Lung (tissue), 12 donors: ENCODE results near the gene SSTR3. TPM values are rescaled to one million over a fixed set of nuclear protein-coding genes. Genes with fewer than 3 reads are reported as not detected.

Experiments used
- ATAC-seq: fragments of 200-7000 bp; cut with Tn5 transposase; one replicate; pipeline ENCODE4 v1.9.1; 2020; ENCODE audit warnings: moderate number of reproducible peaks; ENCODE audit not compliant: insufficient read depth, low FRiP score
- DNase-seq, 3 donors: peaks; one replicate each; pipeline ENCODE4 v3.0.0-alpha.2; 2013 to 2017
- H3K27ac ChIP-seq, 2 donors: one replicate each; pipeline ENCODE4 v1.5.1; 2013; ENCODE audit warnings: mild to moderate bottlenecking in 2 of 2, moderate library complexity in 2 of 2, control low read depth in 1 of 2, inconsistent platforms in 1 of 2, low read depth in 1 of 2, low read length in 1 of 2
- H3K27me3 ChIP-seq, 3 donors: one replicate each; pipeline ENCODE4 v1.5.1; 2013; ENCODE audit warnings: low read length in 2 of 3; ENCODE audit not compliant: control insufficient read depth in 3 of 3, insufficient read depth in 3 of 3
- H3K36me3 ChIP-seq, 4 donors: one replicate each; pipeline ENCODE4 v1.5.1; 2013; ENCODE audit warnings: low read length in 4 of 4, mild to moderate bottlenecking in 1 of 4, moderate library complexity in 1 of 4; ENCODE audit not compliant: control insufficient read depth in 4 of 4, insufficient read depth in 4 of 4
- H3K4me1 ChIP-seq, 5 donors: one replicate each; pipeline ENCODE4 v1.5.1; 2013; ENCODE audit warnings: low read length in 5 of 5, mild to moderate bottlenecking in 2 of 5, moderate library complexity in 1 of 5; ENCODE audit not compliant: control insufficient read depth in 5 of 5, insufficient read depth in 5 of 5
- H3K4me3 ChIP-seq: one replicate; pipeline ENCODE4 v1.5.1; 2013; ENCODE audit warnings: mild to moderate bottlenecking, control low read depth, moderate library complexity
- H3K9ac ChIP-seq, 2 donors: one replicate each; pipeline ENCODE4 v1.5.1; 2013; ENCODE audit warnings: low read length in 2 of 2, control low read depth in 1 of 2; ENCODE audit not compliant: insufficient read depth in 1 of 2
- H3K9me3 ChIP-seq, 4 donors: one replicate each; pipeline ENCODE4 v1.5.1; 2013; ENCODE audit warnings: low read length in 3 of 4, mild to moderate bottlenecking in 1 of 4, moderate library complexity in 1 of 4; ENCODE audit not compliant: control insufficient read depth in 4 of 4, insufficient read depth in 3 of 4
- WGBS, 2 donors: extraction: QIAGEN DNeasy Blood & Tissue Kit; methylation state at CpG; one replicate each; pipeline ENCODE4 v1.1.7; 2013; 5-methylcytosine and 5-hydroxymethylcytosine counted together
- polyA plus RNA-seq, 2 donors: library from polyadenylated mRNA; stranded (reverse); fragments of 200-250 nt; gene quantifications; one replicate each; pipeline ENCODE4 v1.2.1, GENCODE V29; 2013
- total RNA-seq, 2 donors: library from RNA; depleted of rRNA in 1 of 2; stranded (reverse); fragments of >200 nt in 1 of 2; gene quantifications; one replicate each; pipeline ENCODE4 v1.2.1, GENCODE V29; 2014 to 2021
- TF ChIP-seq, protein P1 (sequence below): IDR thresholded peaks from 2 replicates; pipeline ENCODE4 v1.5.1; 2012; ENCODE audit warnings: mild to moderate bottlenecking; ENCODE audit errors: control extremely low read depth, extremely low read depth
- donor health status: control.
- donor health status: control.
- donor health status: Bipolar disorder and iron deficiency.
- donor health status: healthy.
- donor health status: DM: yes; HTN: yes; CAD: no.

The SSTR3 gene
- total and polyA plus RNA-seq, 4 donors = 0.04 to 0.87 (median 0.10) TPM

DNA sequence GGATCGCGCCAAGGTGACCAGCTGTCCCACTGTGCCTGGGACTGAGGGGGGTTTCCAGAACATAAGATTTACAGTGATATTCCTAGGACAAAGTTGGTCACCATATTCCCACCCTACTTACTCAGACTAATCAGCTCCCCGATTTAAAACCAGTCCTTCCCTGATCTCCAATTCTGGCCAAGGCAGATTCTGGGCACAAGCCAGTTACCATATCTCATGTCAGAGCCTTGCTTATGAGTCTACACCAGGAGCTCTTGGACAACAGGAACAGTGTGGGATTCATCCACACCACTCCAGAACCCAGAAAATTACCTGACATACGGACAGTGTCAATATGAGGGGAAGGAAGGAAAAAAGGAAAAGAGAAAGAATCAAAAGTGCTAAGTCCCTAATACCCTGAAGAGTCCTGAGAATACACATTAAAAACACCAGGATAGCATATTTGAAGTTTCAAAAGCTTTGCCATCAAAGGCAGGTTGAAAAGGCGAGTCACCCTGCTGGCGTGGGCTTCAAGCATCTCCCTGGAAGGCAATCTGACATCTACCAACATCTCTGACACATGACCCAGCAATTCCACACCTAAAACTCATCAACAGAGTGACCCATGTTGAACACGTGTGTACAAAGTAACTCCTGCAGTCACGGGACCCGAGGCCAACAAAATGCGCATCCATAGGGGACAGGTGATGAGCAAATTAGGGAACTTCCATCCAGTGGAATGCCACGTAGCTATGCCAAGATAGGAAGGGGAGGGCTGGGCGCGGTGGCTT lies 54.6 kb downstream of the SSTR3 start:
- no peak for ATAC-seq
- Histone ChIP-seq H3K36me3 (no peaks in the 10 kb centered on the region), H3K27me3 (peaks cover 0 to 2% (median 0%) of the 10 kb centered on the region in 3 donors), H3K4me3 (no peak overlapping the region), H3K27ac (no peak overlapping the region), H3K4me1 (no peaks in the 10 kb centered on the region), H3K9ac (no peak overlapping the region), H3K9me3 (no peaks in the 10 kb centered on the region)
- WGBS, 2 donors = 84 to 86% methylated on average over 13 of the region's 13 CpGs
- DNase-seq = no peak
- TF ChIP-seq, protein P1, sequence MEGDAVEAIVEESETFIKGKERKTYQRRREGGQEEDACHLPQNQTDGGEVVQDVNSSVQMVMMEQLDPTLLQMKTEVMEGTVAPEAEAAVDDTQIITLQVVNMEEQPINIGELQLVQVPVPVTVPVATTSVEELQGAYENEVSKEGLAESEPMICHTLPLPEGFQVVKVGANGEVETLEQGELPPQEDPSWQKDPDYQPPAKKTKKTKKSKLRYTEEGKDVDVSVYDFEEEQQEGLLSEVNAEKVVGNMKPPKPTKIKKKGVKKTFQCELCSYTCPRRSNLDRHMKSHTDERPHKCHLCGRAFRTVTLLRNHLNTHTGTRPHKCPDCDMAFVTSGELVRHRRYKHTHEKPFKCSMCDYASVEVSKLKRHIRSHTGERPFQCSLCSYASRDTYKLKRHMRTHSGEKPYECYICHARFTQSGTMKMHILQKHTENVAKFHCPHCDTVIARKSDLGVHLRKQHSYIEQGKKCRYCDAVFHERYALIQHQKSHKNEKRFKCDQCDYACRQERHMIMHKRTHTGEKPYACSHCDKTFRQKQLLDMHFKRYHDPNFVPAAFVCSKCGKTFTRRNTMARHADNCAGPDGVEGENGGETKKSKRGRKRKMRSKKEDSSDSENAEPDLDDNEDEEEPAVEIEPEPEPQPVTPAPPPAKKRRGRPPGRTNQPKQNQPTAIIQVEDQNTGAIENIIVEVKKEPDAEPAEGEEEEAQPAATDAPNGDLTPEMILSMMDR = no peak

DNA sequence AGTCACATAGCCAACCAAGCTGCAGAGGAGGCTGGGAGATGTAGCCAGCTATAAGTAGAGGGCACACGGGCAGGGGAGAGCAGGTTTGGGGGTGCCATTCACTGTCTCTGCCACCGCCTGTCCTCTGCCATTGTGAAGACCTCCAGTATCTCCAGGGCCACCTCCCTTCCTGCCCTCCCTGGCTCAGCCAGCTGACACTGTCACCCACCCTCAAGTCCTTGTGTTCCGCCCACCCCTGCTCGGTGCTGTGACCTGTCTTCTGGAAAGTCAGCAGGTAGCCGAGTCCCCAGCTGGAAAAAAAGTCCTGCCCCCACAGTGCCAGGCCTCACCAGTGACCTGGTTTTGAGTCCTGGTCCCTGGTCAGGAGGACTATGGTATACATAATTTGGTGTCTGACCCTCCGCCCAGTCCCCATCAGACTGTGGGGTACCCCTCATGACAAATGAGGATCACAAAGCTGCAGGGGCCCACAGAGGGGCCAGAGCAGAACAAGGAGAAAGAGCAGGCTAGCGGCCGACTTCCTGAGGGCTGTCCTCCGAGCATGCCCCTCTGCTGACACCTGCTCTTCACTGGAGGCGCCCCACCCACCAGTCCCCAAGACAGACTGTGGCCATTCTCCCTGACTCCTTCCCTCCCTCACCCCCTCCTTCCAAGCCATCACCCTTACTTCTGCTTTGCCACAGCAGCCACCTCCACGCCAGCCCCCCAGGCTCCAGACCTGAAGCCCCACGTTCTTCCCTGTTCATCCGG lies 55.4 kb downstream of the SSTR3 start:
- H3K4me1 ChIP-seq = no peaks in the 10 kb centered on the region
- no peak overlapping the region for H3K9ac ChIP-seq
- WGBS, 2 donors = 64 to 76% methylated on average over 12 to 13 of the region's 13 CpGs
- H3K9me3 ChIP-seq = no peaks in the 10 kb centered on the region
- H3K27ac ChIP-seq = no peak overlapping the region
- ATAC-seq = no peak
- peaks cover 0 to 2% (median 0%) of the 10 kb centered on the region in 3 donors for H3K27me3 ChIP-seq
- TF ChIP-seq, protein P1 = no peak
- DNase-seq = no peak
- no peaks in the 10 kb centered on the region for H3K36me3 ChIP-seq
- no peak overlapping the region for H3K4me3 ChIP-seq

DNA sequence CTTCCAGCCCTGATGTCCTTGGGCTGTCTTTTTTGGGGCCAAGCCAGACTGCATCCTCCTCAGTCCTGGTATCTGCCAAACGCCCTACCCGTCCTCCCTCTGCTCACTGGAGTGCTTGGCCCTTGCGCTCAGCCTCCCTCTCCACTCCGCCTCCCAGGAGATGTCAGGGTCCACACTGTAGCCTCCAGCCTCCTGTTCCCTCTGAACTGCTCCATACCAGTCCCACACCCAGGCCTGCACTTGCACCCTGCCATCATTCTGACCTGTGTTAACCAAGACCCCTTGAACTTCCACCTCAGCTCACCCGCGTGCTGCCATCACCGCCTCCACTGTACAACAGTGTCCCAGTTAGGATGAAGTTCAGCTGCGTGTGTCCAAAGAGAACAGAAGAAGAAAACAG lies 56.3 kb downstream of the SSTR3 start:
- H3K4me3 ChIP-seq = no peak overlapping the region
- H3K27ac ChIP-seq = no peak overlapping the region
- ATAC-seq (no peak), DNase-seq (no peak)
- no peaks in the 10 kb centered on the region for H3K36me3 ChIP-seq
- H3K27me3 ChIP-seq = peaks cover 0 to 2% (median 0%) of the 10 kb centered on the region in 3 donors
- H3K9ac ChIP-seq = no peak overlapping the region
- H3K4me1 ChIP-seq = no peaks in the 10 kb centered on the region
- WGBS, 2 donors = 96% methylated on average over 8 of the region's 8 CpGs
- TF ChIP-seq, protein P1 = no peak
- H3K9me3 ChIP-seq = no peaks in the 10 kb centered on the region
